GM19099 (cell line): ENCODE measurements around the gene ALDH9A1.

Experiments
- POLR2A ChIP-seq: IDR thresholded peaks from 3 replicates; pipeline ENCODE4 v1.6.1; 2011; ENCODE audit warnings: low read depth; ENCODE audit not compliant: insufficient read length; ENCODE audit errors: extremely low read depth

ALDH9A1 gene

DNA sequence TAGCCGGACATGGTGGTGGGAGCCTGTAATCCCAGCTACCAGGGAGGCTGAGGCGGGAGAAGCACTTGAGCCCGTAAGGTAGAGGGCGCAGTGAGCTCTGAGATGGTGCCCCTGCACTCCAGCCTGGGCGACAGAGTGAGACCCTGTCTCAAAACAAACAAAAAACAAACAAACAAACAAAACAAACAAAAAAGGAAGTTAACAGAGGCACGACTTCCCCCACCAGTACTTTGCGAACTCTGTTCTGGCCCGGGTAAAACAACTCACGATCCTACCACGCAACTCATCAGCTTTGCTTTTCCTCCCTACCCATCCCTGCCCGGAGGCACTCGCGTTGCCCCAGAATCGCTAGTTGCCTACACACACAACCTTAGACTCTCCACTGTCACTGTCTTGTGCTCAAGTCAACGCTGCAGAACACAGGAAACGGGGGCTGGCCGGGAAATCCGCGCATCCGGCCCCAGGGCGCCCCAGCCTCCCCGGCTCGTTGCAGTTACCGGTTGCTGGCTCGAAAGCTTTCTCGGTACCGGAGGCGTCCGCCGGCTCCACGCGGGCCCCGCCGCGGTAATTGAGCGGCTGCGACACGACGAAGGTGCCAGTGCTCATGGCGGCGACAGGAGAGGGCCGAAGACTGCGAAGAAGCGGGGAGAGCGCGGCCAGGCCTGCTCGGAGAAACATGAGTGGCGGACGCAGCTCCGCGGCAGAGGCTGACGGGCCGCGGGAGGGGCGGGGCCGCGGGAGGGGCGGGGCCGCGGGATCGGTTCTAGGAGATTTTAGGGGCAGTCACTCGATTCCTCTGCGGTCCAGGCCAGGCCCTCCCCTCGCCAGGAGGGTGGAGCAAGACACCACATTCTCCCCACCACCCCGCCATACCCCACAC, at the start of gene ALDH9A1:
ALDH9A1 (minus strand) TSS at position 682 of the 880 bp plus-strand sequence; CDS start at position 678, 4 bp downstream.
- peak; percentile 91 for TF ChIP-seq POLR2A

DNA sequence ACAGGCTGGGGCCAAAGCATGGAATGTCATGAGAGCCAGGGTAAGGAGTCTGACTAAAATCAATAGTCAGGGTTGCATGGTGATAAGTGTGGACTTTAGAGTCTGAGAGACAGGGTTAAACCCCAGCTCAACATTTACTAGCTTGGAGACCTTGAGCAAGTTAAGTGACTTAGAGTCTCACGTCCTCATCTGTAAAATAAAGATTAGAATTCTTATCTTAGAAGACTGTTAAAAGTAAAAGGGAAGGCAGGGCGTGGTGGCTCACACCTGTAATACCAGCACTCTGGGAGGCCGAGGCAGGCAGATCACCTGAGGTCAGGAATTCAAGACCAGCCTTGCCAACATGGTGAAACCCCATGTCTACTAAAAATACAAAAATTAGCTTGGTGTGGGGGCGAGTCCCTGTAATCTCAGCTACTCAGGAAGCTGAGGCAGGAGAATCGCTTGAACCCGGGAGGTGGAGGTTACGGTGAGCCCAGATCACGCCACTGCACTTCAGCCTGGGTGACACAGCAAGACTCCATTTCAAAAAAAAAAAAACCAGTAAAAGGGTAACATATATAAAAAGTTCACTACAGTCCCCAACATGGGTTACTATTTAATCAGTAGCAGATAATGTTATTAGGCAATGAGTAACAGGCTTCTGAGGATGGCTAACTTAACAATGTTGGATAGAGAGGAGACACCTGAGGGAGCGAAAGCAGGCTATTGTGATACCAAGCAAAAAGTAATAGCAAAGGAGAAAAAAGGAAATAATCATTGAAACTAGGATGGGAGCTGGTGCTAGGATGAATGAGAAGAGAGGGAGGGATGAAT, 49.5 kb upstream of the ALDH9A1 start:
- TF ChIP-seq POLR2A = no peak

DNA sequence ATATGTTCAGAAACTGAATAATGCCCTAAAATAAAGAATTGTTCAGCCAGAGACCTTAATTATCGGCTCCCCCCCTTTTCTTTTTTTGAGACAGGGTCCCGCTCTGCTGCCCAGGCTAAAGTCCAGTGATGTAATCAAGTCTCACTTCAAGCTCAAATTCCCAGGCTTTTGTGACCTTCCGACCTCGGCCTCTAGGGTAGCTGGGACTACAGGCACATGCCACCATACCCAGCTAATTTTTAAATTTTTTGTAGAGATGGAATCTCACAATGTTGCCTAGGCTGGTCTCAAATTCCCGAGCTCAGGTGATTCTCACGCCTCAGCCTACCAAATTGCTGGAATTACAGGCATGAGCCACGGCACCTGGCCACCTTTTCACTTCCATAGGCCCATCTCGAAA, 43.8 kb upstream of the ALDH9A1 start:
- no peak for TF ChIP-seq POLR2A

DNA sequence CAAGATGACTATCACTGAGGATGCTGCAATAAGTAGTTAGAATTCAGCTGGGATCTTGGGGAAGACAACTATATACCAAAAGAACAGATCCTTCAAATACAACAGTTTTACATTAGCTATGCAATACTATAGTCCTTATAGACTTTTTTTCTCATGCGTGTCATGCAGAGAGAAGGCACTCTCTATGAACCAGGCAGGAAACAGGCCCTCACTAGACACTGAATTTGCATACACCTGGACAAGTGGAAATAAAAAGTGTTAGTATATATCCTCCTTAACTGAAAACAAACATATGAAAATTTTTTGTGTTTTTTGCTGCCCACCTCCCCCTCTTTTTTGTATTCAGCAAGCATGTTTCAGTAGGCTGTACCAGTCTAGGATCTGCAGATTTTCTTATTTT, 40.4 kb upstream of the ALDH9A1 start:
- no peak for TF ChIP-seq POLR2A

DNA sequence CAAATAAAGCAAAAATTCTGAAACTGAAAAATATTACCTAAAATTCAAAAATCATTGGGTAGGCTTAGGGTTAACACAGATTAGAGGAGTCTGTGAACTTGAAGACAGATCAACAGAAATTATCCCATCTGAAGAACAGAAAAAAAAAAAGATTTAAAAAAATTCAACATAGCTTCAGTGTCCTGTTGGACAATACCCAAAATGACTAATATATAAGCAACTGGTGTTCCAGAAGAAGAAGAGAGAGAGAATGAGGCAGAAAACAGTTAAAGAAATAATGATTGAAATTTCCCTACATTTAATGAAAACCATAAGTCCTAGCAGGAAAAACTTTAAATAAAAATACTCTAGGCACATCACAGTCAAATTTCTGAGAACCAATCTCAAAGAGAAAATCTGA, 38.8 kb upstream of the ALDH9A1 start:
- no peak for TF ChIP-seq POLR2A

DNA sequence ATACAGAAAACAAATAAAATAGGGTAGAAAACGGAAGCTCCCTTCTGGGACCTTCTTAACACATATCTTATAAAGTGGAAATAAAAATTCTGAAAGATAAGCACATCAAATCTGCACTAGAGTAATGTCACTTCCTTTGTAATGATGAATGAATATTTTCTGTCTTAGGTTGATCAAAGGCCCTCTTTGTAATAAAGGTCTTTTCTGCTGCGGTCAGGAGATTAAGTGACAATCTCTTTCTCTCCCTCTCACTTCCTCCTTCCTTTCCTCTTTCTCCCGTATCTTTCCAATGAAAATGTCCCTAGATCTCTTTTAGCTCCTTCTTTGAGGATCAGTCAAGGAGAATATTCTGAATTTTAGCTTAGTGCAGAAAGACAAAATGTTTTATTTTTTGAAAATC, 36.5 kb upstream of the ALDH9A1 start:
- no peak for TF ChIP-seq POLR2A

DNA sequence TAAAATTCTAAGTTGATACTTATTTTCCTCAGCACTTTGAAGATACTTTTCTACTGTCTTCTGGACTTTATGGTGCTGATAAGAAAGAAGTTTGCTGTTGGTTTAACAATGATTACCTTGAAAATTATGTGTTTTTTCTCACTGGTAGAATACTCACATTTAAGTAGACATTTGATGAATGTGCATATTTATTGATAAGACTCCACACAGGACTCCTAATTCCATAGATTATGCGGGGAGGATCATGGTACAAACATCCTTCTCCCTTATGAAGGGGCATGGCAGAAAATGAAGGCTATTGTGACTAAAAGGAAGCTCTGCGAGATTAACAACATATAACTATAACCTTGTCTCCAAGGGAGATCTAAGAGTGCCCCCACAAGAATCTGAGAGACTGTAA, 28.5 kb upstream of the ALDH9A1 start:
- no peak for TF ChIP-seq POLR2A

DNA sequence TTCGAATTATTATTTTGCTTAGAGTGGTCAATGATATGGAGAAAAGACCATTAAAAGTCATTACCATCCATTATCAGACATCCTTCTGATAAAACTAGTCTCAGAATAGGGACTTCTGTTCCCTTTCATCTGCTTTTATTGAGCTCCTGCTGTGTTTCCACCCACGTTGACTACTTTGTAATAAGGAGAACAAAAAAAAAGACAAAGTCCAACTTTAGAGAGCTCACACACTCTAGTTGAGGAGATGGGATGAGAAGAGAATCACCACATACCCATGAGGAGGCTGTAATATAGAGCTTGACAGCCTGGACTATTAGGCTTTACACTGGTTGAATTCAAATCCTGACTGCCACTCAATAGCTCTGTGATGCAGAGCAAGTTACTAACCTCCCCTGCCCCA, 27.8 kb upstream of the ALDH9A1 start:
- no peak for TF ChIP-seq POLR2A

DNA sequence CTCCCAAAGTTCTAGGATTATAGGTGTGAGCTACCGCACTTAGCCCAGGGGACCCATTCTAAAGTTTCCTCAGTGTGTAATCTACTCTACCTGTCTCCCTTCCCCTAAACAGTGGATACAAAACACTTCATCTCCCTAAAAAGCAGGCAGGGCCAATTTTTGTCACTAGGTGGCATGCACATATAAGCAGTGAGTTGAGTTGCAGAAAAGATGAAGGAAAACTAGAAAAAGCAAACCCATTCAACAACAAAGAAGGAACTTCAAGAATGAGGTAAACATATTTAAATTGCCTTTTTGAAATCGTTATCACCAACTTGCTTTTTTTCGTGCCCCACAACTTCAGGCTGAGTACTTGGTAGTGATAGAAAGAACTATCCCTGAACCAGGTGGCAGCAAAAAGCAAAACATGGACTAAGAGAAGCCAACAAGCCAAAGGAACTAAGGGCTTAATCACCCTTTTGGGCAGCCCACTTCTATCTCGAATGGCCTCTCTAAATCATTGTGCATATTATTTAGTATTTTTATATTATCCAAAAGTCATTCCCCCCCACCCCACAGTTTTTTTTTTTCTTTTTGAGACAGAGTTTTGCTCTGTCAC, 19.7 kb upstream of the ALDH9A1 start:
- no peak for TF ChIP-seq POLR2A

DNA sequence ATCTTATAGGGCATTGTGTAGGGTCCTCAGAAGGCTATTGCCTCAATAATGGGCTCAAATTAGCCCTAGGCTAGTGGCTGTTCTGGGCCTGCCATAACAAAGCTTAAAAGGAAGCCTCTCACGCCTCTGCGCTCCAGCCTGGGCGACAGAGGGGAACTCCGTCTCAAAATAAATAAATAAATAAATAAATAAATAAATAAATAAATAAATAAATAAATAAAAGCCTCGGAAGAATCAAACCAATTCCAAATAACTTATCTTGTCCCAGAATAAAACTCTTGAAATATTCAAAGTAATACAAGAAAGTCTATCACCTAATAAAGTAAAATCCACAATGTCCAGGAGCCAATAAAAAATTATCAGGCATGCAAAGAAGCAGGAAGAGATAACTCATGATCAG, 14.4 kb upstream of the ALDH9A1 start:
- no peak for TF ChIP-seq POLR2A

DNA sequence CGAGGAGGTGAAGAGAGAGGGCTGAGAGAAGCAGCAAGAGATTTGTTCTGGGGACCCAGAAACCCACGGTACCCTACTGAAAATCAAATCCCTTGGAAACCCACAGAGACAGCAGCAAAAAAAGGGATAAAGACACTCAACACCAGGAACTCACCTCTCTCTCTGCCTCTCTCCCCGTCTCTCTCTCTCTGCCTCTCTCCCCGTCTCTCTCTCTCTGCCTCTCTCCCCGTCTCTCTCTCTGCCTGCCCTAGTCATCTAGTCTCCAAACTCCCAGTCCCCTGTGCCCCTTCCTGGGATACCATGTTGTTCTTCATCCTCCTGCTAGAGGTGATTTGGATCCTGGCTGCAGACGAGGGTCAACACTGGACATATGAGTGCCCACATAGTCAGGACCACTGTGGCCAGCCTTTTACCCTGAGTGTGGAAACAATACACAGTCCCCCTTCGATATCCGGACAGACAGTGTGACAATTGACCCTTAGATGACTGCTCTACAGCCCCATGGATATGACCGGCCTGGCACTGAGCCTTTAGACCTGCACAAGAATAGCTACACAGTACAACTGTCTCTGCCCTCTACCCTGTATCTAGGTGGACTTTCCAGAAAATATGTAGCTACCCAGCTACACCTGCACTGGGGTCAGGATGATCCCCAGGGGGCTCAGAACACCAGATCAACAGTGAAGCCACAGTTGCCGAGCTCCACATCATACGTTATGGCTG, 9.8 kb upstream of the ALDH9A1 start:
- TF ChIP-seq POLR2A = no peak

DNA sequence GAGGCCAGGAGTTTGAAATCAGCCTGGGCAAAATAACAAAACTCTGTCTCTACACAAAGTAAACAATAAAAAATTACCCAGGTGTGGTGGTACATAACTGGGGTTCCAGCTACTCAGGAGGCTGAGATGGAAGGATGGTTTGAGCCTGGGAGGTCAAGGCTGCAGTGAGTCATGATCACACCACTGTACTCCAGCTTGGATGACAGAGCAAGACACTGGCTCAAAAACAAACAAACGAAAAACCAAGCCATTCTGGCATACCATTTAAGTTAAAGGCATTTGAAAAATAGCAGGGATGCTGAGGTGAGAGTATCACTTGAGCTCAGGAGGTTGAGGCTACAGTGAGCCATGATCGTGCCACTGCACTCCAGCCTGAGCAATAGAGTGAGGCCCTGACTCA, 5.3 kb upstream of the ALDH9A1 start:
- no peak for TF ChIP-seq POLR2A

DNA sequence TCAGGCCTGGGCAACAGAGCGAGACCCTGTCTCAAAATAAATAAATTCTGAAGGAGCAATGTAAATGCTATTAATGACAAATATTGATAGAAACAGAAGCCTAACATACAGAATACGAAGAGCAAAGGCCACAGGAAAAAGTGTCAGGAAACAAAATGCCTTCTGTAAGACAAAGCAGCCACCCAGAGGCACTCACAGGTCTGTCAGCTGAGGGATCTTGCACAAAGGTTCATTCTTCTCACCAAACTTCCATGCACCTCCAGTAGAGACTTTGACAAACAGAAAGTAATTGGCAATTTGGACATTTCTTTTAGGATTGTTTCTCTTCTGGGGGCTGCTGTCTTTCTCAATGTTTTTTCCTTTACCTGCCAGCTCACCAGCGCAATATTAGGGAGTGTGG, 1.2 kb upstream of the ALDH9A1 start:
- no peak for TF ChIP-seq POLR2A

DNA sequence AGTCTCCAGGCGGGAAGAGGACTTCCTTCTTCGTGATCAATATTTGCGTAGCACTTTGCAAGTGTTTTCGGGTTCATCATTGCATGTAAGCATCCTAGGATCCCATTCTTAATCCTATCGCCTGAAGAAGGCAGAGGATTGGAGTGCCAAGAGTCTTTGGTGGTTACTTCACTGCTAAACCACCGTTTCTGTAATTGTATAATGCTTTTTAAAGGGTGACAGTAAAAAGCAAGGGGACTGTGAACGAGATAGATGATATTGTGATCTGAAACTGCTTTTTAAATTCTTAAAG, 345 bp upstream of the ALDH9A1 start:
- no peak for TF ChIP-seq POLR2A

DNA sequence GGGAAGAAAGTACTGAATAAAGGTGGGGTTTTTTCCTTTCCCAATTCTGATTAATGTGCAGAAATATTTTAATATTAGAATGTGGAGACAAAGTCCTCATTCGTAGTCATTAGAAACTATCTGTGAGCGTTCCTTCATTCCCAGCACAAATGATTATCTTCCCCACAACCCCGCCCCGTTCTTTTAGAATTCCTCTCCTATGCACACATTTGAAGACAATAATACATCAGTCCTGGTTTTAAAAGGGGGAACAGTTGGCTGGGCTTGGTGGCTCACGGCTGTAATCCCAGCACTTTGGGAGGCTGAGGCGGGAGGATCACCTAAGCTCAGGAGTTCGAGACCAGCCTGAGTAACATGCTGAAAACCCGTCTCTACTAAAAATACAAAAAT, 876 bp downstream of the ALDH9A1 start:
- TF ChIP-seq POLR2A = no peak
